Activated CD8-positive, alpha-beta memory T cell treated with anti-CD3 and anti-CD28 coated beads for 48 hours (primary cell): ENCODE measurements around the gene ADAMTSL2.

Experiments used
- DNase-seq, 3 experiments: peaks; one replicate each; pipeline ENCODE4 v3.0.0-alpha.2; 2020; ENCODE audit warnings: low read depth in 2 of 3, low spot score in 2 of 3

Gene ADAMTSL2

DNA sequence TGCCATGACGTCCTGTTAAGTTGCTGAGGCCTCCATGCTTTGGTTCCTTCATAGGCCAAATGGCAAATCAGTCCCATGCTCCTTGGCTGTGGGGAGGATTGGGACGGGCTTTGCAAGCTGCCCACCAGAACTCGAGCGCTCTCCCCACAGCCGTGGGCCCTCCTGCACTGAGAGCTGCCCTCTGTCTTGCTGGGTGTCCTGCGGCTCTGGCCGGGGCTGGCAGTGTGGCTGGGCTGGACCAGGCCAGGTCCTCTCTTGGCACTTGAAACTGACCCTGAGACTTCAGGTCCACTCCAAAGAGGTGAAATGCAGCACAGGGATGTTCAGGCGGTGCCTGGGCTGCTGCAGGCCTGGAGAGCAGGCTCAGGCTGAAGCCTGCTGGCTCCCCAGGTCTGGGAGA, 16.8 kb upstream of the ADAMTSL2 start:
- no peak for DNase-seq

DNA sequence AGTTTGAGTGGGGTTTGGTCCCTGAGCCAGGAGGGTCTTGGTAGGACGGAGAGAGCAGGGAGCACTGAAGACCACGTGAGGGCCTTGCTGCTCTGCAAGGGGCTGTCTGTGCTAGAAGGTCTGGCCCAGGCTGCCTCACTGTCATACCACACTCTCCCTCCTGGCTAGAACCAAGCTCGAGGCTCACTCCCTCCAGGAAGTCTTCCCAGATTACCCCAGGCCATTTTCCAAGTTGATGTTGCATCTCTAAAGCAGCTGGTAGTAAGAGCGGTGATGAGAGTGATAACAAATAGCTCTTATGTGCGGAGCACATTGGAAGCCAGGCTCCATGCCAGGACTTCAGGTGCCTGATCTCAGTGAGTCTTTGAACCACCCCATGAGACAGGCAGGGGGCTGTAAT, 16.3 kb upstream of the ADAMTSL2 start:
- no peak for DNase-seq

DNA sequence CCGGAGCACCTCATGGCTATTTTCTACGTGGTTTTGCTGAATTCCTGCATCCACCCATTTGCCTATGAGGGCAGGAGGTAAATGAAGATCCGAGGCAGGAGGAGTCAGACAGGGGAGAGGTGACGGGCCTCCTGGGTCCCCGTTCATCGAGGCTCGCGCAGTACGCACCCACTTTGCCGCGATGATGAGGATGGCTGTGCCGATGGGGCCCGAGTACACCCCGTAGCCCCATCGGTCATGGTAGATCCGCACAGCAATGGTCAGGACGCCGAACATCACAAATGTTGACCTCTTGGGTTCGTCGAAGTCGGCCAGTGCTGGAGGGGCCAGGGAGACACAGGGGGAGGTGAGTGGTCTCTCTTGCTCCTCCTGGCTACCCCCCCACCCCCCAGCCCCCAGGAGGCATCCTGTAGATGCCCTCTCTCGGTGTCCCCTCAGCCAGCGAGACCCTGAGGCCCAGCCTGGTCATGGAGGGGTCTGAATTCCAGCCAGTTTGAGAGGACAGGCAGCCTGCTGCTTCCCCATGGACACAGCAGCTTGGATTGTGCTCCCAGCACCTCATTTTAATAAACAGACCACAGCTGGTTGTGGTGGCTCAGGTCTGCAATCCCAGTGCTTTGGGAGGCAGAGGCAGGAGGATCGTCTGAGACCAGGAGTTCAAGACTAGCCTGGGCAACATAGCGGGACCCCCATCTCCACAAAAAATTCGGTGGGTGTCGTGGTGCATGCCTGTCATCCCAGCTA, 15.6 kb upstream of the ADAMTSL2 start:
- no peak for DNase-seq

DNA sequence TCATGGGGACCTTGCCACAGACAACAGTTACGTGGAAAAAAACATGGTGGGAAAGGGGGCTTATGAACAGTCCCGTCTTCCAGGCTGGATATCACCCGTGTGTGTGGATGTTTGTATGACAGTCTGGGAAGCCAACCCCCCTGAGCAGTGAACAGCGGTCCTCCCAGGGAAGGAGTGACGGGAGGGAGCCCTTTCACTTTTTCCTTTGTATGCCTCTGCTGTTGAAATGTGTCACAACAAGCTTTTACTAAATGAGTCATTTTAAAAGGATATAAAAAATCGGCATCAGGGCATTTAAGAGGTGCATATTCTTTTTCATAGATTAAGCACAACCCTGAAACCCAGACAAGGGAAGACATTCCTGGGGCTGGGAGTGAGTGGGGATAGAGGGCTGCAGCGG, 14.8 kb upstream of the ADAMTSL2 start:
- no peak for DNase-seq

DNA sequence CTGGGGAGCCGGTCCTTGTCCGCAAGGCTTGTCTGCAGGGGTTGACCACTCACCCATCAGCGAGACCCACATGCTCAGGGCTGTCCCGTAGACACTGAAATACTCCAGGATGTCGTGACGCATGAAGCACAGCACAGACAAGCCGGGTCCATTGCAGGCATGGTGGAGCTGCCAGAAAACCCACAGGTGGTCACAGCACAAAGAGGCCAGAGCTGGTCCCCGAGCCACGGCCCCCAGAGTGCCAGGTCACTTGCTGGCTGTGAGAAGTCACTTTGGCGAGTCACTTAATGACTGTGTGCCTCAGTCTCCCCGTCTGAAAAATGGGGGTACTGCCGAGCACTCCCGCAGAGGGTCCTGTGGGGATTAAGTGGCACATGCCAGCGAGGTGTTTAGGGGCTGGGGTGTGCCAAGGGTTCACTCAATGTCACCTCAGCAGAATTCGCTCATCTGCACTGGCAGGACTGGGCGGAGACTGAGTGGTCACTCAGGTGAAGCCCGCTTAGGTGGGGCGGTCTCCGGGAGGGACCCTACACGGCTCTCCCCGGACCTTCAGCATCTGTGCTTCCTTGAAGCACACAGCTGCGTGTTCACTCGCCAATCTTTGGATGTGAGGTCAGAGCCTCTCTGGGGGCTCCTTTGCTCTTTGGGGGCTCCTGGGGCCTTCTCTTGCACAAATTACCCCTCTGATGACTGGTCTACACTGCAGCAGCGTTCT, 14.2 kb upstream of the ADAMTSL2 start:
- no peak for DNase-seq

DNA sequence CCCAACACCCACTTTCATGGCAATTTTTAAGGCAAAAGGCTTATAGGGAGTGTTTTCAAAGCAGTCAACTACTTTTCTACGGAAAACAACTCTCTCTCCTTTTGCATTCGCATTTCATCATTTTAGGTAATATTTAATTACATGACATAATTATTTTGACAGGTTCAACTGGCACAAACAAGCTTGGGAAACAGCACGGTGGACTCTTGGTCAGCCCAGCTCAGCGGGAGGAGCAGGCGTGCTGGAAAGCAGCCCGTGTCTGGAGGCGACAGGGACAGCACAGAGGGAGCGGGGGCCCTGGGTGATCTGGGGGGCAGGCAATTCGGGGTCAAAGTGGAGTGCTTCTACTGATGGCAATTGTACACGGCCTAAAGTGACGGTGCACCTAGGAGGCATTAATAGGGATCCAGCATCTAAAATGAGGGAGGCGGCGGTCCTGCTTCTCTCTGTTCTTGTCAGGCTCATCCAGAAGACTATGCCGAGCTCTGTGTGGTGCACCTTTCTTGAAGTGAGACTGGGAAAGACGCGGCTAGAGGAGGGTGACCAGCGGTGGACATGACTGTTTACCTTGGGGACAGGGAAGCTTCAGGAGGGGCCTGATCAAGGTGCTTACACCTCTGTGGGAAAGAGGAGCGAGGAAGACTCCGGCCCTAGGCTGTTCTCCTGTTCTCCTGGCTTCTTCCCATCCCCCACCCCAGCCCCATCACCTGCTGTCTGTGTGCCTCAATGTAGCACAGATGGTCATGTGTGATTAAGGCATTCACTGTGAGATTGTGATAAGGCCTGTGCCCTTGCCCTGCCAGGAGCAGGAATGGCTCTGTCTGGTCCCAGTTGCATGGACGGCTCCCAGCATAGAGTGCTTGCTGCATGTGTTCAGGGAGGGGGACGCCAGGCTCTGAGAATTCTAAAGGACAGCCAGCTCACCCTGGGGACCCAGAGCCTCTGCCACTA, 13.1 kb upstream of the ADAMTSL2 start:
- no peak for DNase-seq

DNA sequence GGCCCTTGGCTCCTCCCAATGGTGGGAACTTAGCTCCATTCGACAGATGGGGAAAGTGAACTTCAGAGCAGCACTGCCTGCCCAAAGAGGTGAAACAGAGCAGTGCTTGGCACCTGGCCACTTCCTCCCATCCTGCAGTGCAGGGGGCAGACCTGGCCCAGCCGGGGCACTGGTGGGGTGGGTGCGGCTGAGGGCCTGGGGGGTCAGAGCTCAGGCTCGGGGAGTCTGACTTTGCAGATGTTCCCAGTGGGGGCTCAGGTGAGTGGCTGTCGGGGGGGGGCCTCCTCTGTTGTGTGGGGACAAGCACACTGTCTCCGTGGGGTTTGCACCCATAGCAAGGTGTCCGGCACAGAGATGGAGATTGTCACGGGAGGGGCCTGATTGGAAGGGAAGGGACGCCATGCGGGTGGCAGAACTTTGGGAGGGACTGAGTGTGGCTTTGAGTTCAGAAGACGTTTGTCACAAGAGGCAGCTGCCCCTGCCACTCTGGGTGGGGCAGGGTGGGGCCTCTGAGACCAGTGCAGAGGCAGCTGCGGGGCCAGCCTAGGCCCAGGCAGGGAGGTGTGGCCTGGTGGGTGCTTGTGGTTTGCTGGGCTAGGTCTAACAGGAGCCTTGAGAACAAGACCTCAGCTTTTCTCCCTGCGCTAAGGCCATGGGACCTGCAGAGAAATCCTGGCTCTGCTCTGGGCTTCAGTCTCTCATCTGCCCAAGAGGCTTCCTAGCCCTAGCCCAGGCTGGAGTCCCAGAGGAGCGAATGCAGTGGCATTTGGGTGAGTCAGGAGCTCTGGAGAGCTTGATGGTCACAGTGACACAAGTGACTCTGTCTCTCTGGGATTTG, 12.2 kb upstream of the ADAMTSL2 start:
- no peak for DNase-seq

DNA sequence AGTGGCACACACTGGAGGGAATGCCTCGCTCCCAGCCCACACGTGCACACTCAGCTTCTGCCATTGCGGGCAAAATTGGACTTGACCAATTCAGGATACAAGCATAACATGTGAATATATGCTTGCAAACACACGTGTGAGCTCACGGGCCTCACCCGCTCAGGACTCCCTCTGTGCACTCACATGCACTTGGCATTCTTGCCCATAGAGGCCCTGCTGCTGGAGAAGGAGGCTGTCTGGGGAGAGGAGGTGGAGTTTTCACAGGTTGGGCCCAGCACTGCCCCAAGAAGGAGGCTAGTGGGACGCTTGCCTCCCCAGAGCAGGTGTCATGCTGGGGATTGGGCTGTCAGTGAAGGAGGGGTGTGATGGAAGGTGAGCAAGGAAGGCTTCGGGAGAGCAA, 11.4 kb upstream of the ADAMTSL2 start:
- no peak for DNase-seq

DNA sequence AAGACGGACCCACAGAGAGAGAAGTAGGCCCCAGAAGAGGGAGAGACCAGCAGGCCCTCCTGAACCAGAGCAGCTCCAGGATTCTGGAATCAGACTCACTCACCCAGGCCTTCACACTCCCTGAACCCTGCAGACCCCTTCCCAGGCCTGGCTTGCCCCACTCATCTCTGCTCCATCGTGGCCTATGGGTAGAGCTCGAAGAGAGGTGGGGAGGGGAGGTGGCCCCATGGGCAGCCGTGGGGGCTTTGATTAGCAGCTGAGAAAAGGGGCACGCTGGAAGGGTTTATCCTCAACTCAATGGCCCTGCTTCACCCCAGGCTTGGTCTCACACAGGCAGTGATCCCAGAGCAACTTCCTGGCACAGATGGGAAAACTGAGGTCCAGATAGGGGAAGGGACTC, 10.4 kb upstream of the ADAMTSL2 start:
- DNase-seq, result no peak

DNA sequence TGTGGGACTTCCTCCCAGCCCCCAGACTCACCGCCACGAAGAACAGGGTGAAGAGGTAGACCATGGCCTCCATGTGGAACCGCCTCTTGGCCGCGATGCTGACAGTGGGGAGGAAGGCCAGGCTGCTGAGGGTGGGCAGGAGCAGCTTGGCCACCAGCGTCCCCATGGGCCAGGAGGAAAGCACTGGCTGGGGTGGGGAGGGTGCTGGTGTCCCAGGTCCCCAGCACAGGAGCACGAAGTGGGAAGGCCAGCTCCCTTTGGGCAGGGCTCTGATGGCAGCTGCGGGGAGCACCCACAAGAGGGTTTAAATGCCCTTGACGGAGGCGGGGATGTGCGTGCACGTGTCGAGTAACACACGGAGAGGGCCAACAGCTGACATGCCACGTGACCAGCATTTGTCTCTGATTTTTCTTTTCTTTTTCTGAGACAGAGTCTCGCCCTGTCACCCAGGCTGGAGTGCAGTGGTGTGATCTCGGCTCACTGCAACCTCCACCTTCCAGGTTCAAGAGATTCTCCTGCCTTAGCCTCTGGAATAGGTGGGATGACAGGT, 9.8 kb upstream of the ADAMTSL2 start, which contains the start of gene MYMK:
TSS of gene MYMK (minus strand) at position 281 of the 550 bp plus-strand sequence. CDS start at position 166, 115 bp downstream.
- DNase-seq, result no peak

DNA sequence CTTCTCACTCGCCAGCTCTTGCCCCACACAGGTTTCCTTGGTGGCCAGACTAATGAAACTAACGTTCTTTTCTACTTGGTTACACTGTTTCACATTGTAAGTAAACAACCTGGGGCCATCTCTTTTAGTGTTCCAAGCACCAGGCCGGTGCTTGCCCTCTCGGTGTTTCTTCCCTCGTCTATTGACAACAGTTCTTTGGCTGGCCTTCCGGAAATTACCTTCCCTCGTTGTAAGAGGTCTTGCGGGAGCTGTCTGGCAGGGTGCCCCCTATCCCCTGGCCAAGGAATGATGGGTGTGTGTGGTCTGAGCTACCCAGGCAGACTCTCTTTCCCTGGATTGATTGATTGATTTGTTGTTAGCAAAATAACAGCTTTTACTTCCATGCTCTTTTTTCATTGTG, 8.8 kb upstream of the ADAMTSL2 start:
- DNase-seq, result no peak

DNA sequence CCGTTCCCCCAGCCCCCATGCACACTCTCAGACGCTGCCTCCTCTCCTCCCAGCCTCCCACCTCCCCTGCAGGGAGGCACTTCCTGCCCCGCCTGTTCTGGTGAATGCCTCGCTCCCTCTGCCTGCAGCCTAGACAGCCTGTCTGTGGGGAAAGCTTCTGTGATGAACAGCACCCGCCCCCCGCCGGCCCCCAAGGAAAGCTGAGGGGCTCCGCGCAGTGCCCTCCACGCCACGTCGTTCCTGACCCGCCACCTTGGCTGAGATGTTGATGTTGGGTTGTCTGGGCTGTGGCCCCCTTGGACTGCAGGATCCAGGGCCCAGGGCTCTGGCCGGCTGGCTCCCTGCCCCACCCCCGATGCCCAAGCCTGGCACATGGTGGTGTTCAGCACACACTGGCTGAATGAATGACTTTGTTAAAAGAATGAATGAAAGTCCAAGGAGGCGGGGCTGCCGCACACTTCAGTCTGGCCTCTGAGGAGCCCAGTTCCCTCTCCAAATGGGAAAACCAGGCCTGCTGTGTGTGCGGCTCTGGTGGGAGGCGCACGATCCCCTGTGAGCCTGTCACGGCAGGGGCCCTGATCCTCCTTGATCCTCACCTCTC, 7.7 kb upstream of the ADAMTSL2 start:
- no peak for DNase-seq

DNA sequence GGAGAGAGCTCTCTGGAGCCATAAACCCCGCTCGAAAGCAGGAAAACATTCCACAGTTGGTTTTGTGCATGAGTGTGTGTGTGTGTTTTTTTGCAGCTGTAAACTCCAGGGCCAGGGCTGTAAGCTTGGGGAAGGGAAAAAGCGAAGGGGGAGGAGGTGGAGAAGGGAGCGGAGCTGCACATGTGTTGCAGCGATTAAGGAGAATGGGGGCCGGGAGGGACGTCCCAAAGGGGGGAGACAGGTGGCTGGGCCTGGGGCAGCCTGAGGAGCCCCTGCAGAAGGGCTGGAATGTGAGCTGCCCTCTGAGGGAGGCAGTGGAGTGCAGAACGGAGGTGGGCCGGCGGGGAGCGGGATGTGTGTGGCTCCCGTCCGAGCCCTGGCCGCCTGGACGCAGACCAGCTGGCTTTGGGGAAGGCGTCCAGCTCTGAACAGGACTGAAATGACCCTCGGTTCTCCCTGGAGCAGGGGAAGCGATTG, 7.0 kb upstream of the ADAMTSL2 start:
- DNase-seq, result no peak

DNA sequence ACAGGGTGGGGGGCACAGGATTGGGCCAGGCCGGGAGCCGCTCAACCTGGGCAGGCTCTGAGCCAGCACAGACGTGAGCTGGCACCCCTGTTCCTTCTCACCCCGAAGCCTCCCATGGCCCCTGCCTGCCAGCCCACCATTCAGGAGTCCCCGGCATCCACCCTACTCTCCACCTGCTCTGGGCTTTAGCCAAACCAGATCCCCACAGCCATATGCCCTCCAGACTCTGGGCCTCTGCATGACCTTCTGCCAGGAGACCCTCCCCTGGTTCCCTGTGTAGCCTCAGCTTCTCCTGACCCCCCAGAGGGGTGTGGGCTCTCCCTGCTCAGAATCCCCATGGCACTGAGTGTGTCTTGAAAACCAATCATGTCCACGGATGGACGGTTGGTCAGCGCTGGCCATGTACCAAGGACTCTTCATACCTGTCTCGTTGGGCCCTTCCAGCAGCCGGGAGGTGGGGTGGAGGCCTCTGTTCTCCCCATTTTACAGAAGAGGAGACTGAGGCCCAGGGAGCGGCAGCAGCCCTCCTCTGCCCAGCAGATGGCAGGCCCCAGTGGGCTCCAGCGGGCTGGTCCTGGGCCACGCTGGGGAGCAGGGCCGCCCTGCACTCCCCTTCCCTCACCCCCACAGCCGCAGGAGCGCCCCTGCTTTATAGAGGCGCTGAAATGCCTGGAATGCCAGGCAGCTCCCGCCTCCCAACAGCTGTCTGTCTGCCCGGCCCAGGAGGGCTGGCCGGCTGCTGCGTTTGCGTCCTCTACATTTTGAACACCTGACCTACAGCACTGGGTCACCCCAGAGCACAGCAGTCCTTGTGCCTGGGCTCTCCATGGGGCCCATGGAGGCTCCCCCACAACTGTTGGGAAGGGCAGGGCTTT, 6.3 kb upstream of the ADAMTSL2 start:
- no peak for DNase-seq

DNA sequence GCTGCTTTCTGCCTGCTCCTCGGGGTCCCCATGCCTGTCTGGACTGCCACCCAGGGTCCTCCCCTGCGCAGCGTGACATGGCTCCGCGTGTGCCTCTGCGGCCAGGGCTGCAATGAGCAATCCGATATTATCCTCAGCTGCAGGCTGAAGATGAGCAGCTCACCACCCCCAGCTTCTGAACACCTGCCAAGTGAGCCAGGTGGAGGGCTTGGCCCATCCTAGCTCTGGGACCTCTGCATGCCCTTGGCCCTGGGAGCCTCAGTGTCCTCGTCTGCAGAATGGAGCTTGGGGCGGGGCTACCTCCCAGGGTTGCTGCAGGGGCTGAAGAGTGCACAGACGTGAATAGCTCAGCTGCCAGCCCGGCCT, 5.6 kb upstream of the ADAMTSL2 start:
- DNase-seq, result no peak

DNA sequence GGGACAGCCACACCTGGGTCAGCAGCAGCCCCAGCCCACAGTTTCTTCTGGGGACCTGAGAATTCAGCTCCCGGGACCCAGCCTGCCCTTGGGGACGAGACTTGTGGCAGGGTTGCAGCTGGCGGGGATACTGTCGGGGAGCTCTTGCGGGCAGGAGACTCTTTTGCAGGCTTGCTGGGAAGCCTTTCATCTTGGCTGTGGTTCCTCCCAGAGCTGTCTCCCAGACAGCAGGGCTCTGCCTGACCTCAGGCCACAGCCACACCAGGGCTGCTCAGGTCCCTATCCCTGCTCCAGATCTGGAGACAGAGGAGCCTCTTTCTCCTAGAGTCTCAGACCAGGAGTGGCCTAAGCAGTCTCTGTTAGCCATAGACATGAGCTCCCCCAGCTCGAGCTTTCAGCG, 5.0 kb upstream of the ADAMTSL2 start:
- DNase-seq, result no peak

DNA sequence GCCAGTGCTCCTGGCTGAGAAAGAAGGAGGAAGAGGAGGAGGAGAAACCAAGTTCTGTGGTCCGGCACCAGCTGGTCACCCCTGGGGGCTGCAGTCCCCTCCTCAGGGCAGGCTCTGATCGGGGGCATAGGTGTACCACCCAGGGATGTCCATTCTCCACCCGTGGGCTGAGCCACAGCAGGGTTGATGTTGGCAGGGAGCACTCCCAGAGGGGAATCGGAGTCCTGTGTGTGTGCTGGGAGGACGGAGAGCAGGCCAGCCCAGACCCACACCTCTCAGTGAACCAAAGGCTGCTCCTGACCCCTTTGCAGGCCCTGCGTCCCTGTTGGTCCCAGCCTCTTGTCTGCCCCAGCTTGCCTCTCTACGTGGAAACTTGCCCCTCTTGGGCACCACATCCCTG, 4.6 kb upstream of the ADAMTSL2 start:
- DNase-seq, result no peak

DNA sequence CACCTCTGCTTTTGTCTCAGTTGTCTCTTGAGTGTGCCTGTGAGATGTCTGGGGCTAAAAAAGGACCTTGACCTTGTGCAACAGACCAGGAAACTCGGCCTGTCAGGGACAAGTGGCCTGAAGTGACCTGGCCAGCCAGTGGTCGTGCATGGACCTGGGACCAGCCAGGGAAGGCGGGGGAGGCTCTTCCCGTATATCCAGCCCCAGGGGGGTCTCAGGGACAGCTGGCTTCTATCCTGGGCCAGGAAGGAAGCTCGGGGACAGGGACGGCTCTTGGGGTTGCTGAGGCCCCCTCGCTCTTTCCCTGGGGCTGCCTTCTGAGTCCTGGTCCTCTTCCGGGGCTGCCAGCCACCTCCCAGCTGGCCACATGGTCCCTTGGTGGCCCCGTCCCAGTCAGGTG, 3.2 kb upstream of the ADAMTSL2 start:
- DNase-seq, result no peak
